Measurements from ENCODE around the gene MT1X.
"Not testable (repeated sequence)": the region's sequence is repeated elsewhere in the genome, so short reads cannot be mapped to it uniquely, and the experiment has no call there.

MT1X gene

GRCh38 chr16:56657555-56658326 lies 24.5 kb upstream of the MT1X start, which contains the start of gene MT1F:
MT1F (plus strand) TSS chr16:56657959; CDS start chr16:56658059, 100 bp downstream.
- peak; percentile 68 for DNase-seq (ENCODE audit: low read depth)

DNA sequence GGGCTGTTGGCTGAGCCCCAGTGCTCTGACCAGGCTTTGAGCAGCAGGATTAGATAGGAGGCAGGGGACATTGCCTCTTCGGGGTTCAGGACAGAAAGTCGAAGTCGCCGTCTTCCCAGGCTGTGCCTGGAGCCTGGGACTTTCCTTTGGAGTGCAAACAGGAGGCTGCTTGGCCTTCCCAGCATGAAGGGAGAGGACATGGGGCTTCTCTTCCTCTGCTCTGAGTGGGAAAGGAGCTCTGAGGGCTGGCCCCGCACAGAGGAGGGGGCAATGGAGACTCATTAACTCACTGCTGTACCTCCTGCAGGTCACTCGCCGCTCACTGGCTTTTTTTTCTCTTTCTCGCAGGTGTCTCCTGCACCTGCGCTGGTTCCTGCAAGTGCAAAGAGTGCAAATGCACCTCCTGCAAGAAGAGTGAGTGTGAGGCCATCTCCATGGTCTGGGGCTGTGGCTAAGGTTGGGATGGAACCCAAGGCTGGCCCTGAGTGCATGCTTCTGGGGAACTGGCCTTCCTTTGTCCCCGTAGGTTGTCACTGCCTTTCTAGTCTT lies 23.9 kb upstream of the MT1X start:
- no peak for DNase-seq (ENCODE audit: low read depth)

DNA sequence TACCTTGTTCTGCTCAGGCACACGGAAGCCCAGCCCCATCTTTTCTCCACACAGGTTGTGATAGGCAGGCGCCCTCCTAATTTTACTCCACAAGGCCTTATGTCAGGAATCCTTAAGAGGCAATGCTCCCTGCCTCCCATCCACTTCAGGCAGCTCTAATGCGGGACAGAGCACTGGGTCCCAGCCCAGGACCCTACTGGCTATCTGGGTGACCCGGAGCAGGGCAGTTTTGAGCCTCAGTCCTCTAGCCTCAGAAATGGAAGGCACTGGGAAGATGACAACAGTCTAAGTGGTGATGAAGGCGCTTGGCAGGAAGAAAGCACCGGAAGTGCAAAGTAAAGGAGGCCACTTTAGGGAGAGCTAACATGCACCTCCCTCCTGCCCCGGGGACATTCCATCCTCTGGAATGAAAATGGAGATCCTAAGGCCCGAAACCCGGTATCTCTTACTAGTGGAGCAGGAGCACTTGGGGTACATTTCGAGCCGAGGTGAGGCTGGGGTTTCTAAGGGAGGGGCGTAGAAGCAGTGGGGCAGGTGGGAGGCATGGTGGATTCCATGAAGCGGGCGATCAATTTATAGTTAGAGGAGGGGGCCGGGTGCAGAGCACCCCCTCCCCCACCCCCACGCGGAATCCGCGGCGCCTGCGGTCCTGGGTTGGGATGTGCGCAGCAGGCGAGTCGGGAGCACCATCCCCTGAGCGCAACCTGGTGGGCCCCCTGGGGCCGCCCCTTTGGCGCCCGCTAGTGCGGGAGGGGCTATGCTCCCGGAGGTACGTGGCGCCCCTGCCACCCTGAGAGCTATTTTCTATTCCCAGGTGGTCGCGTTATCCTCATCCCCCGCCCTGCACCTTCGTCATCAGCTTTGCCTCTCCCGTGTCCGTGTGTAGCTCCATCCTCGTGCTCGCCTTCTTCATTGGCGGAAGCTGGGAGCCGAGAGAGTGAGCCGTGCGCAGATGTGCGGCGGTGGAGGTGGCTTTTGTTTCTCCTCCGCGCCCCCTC lies 19.6 kb upstream of the MT1X start:
- DNase-seq (ENCODE audit: low read depth) = no peak

DNA sequence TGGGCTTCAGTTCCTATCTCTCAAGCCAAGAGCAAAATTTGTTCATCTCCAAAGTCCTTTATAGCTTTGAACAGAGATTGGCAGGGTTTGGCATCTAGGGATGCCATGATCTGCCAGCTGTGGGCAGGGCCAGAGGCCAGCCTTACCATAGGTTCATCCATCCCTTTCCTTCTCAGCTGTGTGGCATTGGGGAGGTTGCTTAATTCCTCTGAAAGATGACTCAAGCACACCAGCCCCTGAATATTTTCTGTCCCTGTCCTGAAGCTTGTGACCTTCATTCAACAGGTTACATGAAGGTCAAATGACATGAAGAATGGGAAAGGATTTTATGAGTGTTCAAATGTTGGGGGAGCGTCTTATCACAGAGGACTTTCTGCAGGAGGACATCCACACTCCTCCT lies 17.8 kb upstream of the MT1X start:
- DNase-seq (ENCODE audit: low read depth) = no peak

DNA sequence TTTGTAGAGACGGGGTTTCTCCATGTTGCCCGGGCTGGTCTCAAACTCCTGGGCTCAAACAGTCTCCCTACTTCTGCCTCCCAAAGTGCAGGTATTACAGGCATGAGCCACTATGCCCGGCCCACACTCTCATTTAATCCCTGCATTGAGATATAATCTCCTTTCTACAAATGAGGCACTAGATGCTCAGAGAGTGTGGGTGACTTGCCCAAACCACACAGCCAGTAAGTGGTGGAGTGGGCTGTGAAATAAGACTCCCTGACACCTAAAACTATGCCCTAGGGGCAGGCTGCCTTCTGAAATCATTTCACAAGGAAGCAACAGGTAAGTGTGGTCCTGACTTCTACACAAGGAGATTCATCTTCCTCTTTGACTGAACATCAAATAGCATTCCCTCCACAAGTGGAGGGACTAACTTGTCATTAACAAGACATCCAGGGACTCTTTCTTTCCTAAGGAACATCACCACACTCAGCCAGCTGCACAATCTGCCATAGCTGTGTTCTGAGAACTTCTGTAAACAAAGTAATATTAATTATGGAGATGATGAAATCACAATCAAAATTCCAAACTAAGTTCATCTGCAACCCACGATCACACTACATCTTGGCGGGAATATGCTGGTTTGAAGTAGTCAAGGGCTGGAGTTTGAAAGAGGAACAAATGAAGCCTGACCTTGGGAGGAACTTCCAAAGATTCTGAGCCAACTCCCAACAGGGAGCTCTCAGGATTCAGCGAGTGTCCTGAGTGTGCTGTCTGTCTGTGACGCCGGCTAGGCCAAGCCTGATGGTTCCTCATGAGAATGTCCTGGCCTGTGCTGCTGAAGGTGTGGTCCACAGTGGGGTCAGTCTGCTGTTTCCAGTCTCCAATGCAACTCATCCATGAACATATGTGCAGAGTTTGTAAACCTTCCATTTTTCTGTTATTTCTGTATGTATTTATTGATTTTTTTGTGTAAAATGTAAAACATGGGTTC lies 16.7 kb upstream of the MT1X start:
- not testable (repeated sequence) for DNase-seq (ENCODE audit: low read depth)

- DNase-seq (ENCODE audit: low read depth) = peak; percentile 49
Measured at GRCh38 chr16:56667581-56668571, 14.4 kb upstream of the MT1X start, which contains the start of gene MT1G. MT1G (minus strand) TSS chr16:56668065; CDS start chr16:56667993, 72 bp downstream.

DNA sequence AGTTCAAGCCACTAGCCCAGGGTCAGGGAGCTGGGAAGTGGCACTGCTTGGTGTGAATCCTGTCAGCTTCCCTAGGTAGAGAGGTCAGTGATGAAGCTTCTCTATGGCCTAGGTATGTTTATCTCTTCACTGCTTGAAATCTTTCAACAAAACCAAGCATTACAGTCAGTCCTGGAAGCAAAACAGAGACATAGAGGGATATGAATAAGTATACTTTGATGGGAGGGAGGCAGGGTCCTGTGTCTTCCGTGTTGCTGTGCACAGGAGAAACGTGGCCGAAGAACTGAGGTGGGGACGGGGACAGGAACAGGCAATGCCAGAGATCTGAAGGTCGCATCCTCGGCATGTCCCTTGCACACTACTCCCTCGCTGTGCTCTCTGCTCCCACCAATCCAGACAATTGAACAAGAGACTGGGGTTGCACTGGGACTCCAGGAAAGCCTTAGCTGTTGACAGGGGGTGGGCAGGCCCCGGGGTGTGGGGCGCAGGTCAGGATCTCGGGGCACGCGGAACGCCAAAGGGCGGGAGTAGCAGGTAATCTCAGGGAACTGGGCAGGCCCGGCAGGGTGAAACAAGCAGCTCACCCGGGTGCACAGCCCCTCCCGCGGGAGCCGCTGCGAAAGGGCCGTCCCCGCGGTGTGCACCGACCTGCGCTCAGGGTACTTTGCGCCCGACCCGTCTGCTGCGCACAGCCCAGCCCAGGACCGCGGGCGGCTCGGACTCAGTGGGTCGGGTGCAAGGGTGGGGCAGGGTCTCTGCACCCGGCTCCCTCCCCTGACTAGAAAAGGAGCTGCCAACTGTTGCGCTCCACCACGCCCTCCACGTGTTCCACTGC lies 13.0 kb upstream of the MT1X start, which contains the start of gene MT1H:
MT1H (plus strand) TSS at position 810 of the 835 bp plus-strand sequence. CDS start 71 bp downstream, outside the sequence.
- peak; percentile 30 for DNase-seq (ENCODE audit: low read depth)

DNA sequence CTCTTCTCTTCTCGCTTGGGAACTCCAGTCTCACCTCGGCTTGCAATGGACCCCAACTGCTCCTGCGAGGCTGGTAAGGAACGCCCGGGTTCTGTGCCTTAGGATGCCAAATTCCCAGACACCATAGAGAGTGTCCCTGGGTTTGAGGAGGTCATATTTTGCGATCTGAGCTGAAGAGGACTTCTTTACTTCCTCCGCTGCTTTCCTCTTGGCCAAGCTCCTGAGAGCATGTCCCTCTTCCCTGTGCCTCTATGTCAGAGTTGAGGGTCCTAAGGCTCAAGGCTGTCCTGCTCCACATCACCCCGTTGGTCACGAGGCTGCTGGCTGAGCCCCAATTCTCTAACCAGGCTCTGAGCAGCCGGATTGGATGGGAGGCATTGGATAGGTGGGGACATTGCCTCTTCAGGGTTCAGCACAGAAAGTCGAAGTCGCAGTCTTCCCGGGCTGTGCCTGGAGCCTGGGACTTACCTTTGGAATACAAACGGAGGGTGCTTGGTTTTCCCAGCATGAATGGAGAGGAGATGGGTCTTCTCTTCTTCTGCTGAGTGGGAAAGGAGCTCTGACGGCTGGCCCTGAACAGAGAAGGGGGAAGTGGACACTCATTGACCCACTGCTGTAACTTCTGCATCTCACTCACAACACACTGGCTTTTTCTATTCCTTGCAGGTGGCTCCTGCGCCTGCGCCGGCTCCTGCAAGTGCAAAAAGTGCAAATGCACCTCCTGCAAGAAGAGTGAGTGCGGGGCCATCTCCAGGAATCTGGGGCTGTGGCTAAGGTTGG lies 12.2 kb upstream of the MT1X start:
- no peak for DNase-seq (ENCODE audit: low read depth)

GRCh38 chr16:56670620-56670934 lies 11.7 kb upstream of the MT1X start:
- DNase-seq (ENCODE audit: low read depth) = no peak

GRCh38 chr16:56671691-56672090 lies 10.6 kb upstream of the MT1X start:
- DNase-seq (ENCODE audit: low read depth) = not testable (repeated sequence)

DNA sequence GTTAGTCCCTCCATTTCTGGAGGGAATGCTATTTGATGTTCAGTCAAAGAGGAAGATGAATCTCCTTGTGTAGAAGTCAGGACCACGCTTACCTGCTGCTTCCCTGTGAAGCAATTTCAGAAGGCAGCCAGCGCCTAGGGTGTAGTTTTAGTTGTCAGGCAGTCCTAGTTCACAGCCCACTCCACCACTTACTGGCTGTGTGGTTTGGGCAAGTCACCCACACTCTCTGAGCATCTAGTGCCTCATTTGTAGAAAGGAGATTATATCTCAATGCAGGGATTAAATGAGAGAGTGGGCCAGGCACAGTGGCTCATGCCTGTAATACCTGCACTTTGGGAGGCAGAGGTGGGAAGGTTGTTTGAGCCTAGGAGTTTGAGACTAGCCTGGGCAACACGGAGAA lies 10.1 kb upstream of the MT1X start:
- not testable (repeated sequence) for DNase-seq (ENCODE audit: low read depth)

- no peak for DNase-seq (ENCODE audit: low read depth)
Measured at GRCh38 chr16:56672761-56673536, 9.3 kb upstream of the MT1X start.

- DNase-seq (ENCODE audit: low read depth) = no peak
Measured at GRCh38 chr16:56673921-56674320, 8.3 kb upstream of the MT1X start.

- not testable (repeated sequence) for DNase-seq (ENCODE audit: low read depth)
Measured at GRCh38 chr16:56674570-56674969, 7.7 kb upstream of the MT1X start.

DNA sequence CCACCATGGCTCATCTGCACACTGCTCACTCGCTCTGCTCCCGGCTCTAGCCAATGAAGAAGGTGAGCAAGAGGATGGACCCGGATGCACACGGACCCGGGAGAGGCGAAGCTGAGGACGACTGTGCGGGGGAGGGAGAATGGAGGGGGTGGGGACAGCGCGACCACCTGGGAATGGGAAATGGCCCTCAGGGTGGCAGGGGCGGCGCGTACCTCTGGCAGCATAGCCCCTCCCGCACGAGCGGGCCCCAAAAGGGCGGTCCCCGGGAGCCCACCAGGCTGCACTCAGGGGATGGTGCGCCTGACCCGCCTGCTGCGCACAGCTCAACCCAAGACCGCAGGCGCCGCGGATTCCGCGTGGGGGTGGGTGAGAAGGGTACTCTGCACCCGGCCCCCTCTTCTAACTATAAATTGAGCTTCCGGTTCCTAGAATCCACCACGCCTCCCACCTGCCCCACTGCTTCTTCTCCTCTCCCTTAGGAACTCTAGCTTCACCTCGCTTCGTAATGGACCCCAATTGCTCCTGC lies 6.5 kb upstream of the MT1X start:
- DNase-seq (ENCODE audit: low read depth) = peak; percentile 40

GRCh38 chr16:56677474-56677873 lies 4.8 kb upstream of the MT1X start:
- DNase-seq (ENCODE audit: low read depth) = no peak

GRCh38 chr16:56679078-56679730 lies 3.1 kb upstream of the MT1X start:
- DNase-seq (ENCODE audit: low read depth) = no peak
